HepG2 (cell line): ENCODE data around the gene FAM78A. TPM values are rescaled to one million over a fixed set of nuclear protein-coding genes. Genes with fewer than 3 reads are reported as not detected.

ENCODE experiments used
- FOXA3 ChIP-seq: IDR thresholded peaks from 2 replicates; pipeline ENCODE4 v1.6.1; 2016; ENCODE audit warnings: missing genetic modification reagents, missing compliant biosample characterization
- JUND ChIP-seq: sonication (generic); formaldehyde crosslinking; IDR thresholded peaks from 2 replicates; pipeline ENCODE4 v1.8.0; 2022; ENCODE audit warnings: mild to moderate bottlenecking, missing genetic modification reagents
- NFKB2 ChIP-seq: sonication (generic); formaldehyde crosslinking; IDR thresholded peaks from 2 replicates; pipeline ENCODE4 v1.4.0; 2020; ENCODE audit warnings: missing genetic modification reagents, borderline replicate concordance
- NR2F1 ChIP-seq, 2 experiments: fragments of 450-650 bp in 1 of 2; formaldehyde crosslinking in 1 of 2; IDR thresholded peaks; 2 replicates each; pipeline versions ENCODE4 v1.5.0 to v1.6.1; 2016 to 2020; ENCODE audit warnings: mild to moderate bottlenecking in 1 of 2, missing compliant biosample characterization in 1 of 2, missing genetic modification reagents in 1 of 2, moderate library complexity in 1 of 2
- POLR2A ChIP-seq, 2 experiments: IDR thresholded peaks; 2 replicates each; pipeline ENCODE4 v1.6.1; 2011; ENCODE audit warnings: low read depth in 2 of 2, low read length in 2 of 2, mild to moderate bottlenecking in 1 of 2, moderate library complexity in 1 of 2; ENCODE audit not compliant: insufficient read depth in 1 of 2
- TEAD2 ChIP-seq: sonication (generic); formaldehyde crosslinking; IDR thresholded peaks from 2 replicates; pipeline ENCODE4 v1.9.0; 2021; ENCODE audit warnings: missing genetic modification reagents
- YEATS2 ChIP-seq: sonication (generic); formaldehyde crosslinking; IDR thresholded peaks from 2 replicates; pipeline ENCODE4 v1.4.0; 2020; ENCODE audit warnings: missing genetic modification reagents, borderline replicate concordance
- ZBTB1 ChIP-seq: sonication (generic); formaldehyde crosslinking; IDR thresholded peaks from 2 replicates; pipeline ENCODE4 v1.4.0; 2020; ENCODE audit warnings: missing genetic modification reagents, borderline replicate concordance
- ZNF24 ChIP-seq: fragments of 450-650 bp; IDR thresholded peaks from 2 replicates; pipeline ENCODE4 v1.6.1; 2017; ENCODE audit warnings: antibody characterized with exemption, mild to moderate bottlenecking
- ZNF34 ChIP-seq: sonication (generic); formaldehyde crosslinking; IDR thresholded peaks from 2 replicates; pipeline ENCODE4 v1.4.0; 2020; ENCODE audit warnings: mild to moderate bottlenecking, missing genetic modification reagents, borderline replicate concordance
- ZNF451 ChIP-seq: sonication (generic); formaldehyde crosslinking; IDR thresholded peaks from 2 replicates; pipeline ENCODE4 v1.5.0; 2020; ENCODE audit warnings: mild to moderate bottlenecking, missing genetic modification reagents
- ZNF678 ChIP-seq: sonication (generic); formaldehyde crosslinking; IDR thresholded peaks from 2 replicates; pipeline ENCODE4 v1.4.0; 2020; ENCODE audit warnings: mild to moderate bottlenecking, missing genetic modification reagents
- ZNF709 ChIP-seq: sonication (generic); formaldehyde crosslinking; IDR thresholded peaks from 2 replicates; pipeline ENCODE4 v1.5.0; 2020; ENCODE audit warnings: mild to moderate bottlenecking, missing genetic modification reagents
- ZNF749 ChIP-seq: sonication (generic); formaldehyde crosslinking; IDR thresholded peaks from 2 replicates; pipeline ENCODE4 v1.8.0; 2022; ENCODE audit warnings: mild to moderate bottlenecking, missing genetic modification reagents, moderate library complexity, borderline replicate concordance
- polyA plus RNA-seq, 8 experiments: library from polyadenylated mRNA; depleted of rRNA in 3 of 8; stranded (reverse) in 7 of 8; unstranded in 1 of 8; fragments of >200 nt; fragmentation: Illumina TruSeq in 4 of 8; extraction: Trizol in 4 of 8; gene quantifications; 2 replicates each; pipeline versions ENCODE4 v1.2.1 to v1.2.3, GENCODE V29; 2011 to 2016; ENCODE audit warnings: low read depth in 4 of 8, missing spikeins in 1 of 8, mixed read lengths in 1 of 8; ENCODE audit not compliant: insufficient read depth in 1 of 8
- total RNA-seq, 5 experiments: library from RNA; depleted of rRNA; stranded (reverse); fragments of >200 nt; fragmentation: Illumina TruSeq; extraction: Trizol; gene quantifications; 2 replicates each; pipeline ENCODE4 v1.2.3, GENCODE V29; 2016; ENCODE audit warnings: low read depth in 1 of 5
- TF ChIP-seq, protein P1 (sequence below): sonication (generic); formaldehyde crosslinking; conservative IDR thresholded peaks from 2 replicates; pipeline ENCODE4 v1.4.0; 2020; ENCODE audit warnings: missing genetic modification reagents
- TF ChIP-seq, protein P2 (sequence below): sonication (generic); formaldehyde crosslinking; IDR thresholded peaks from 2 replicates; pipeline ENCODE4 v1.4.0; 2020; ENCODE audit warnings: missing genetic modification reagents, borderline replicate concordance
- TF ChIP-seq, protein P3 (sequence below): sonication (generic); formaldehyde crosslinking; IDR thresholded peaks from 2 replicates; pipeline ENCODE4 v1.4.0; 2020; ENCODE audit warnings: missing genetic modification reagents
- TF ChIP-seq, protein P4 (sequence below): sonication (generic); formaldehyde crosslinking; IDR thresholded peaks from 2 replicates; pipeline ENCODE4 v1.4.0; 2020; ENCODE audit warnings: missing genetic modification reagents
- TF ChIP-seq, protein P5 (sequence below): sonication (generic); formaldehyde crosslinking; IDR thresholded peaks from 2 replicates; pipeline ENCODE4 v1.4.0; 2020; ENCODE audit warnings: missing genetic modification reagents, low read depth, mild to moderate bottlenecking, borderline replicate concordance

Gene FAM78A
- total and polyA plus RNA-seq, 2 of the 13 experiments (the other 11 are each of a cell fraction or from before 2014, with no cell fraction given), result 0.18 to 0.62 TPM

DNA sequence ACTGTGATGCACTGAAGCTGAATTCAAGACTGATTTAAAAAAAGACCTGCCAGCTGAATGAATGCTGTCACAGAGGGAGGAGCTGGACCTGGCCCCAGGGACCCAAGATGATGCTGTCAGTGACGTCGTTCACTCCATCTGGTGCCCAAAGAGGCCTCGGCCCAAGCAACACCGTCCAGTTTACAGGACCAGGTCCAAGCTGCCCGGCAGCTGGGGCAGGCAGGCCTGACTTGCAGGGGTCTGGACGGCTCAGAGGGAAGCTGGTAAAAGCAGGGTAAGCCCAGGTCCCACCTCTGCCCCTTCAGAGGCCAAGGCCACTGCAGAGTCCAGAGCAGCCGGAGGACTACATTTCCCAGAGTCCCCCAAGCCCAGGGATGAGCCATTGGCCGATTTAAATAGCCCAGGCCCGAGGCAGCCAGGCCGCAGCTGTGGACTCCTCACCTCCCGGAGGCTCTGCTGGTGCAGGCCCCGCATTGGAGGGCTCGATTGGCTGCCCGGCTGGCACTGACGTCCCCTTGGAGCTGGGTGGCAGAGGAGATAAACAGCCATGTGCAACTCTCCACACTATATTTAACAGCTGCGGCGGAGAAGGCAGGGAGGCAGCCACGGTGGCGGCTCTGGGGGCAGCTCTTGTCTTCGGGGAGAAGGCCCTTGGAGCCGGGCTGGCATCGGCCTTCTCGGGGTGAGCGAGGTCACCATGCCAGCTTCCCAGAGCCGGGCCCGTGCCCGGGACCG, 13.2 kb upstream of the FAM78A start, which contains the start of gene PLPP7 (continued):
- TF ChIP-seq ZNF34 (no peak), ZBTB1 (CRISPR knock-in tag) (no peak), ZNF451 (no peak), POLR2A (IDR thresholded peaks at IDR 0.05; ENCODE audit: insufficient read depth in 1 of 2, low read depth in 2 of 2, low read length in 2 of 2) (no peak), NR2F1 (CRISPR knock-in tag; IDR thresholded peaks at IDR 0.05) (peak; percentile 14 to 25; a peak in 1 of 4 replicates), TEAD2 (CRISPR knock-in tag) (no peak), YEATS2 (CRISPR knock-in tag) (no peak; the same call in 1 of the 2 replicates), ZNF24 (no peak), JUND (CRISPR knock-in tag) (no peak), ZNF749 (CRISPR knock-in tag) (no peak), ZNF709 (CRISPR knock-in tag) (no peak), ZNF678 (CRISPR knock-in tag) (no peak), NFKB2 (no peak), FOXA3 (CRISPR knock-in tag) (no peak)
- TF ChIP-seq, protein P1, sequence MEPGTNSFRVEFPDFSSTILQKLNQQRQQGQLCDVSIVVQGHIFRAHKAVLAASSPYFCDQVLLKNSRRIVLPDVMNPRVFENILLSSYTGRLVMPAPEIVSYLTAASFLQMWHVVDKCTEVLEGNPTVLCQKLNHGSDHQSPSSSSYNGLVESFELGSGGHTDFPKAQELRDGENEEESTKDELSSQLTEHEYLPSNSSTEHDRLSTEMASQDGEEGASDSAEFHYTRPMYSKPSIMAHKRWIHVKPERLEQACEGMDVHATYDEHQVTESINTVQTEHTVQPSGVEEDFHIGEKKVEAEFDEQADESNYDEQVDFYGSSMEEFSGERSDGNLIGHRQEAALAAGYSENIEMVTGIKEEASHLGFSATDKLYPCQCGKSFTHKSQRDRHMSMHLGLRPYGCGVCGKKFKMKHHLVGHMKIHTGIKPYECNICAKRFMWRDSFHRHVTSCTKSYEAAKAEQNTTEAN (CRISPR knock-in tag), result no peak
- TF ChIP-seq, protein P2, sequence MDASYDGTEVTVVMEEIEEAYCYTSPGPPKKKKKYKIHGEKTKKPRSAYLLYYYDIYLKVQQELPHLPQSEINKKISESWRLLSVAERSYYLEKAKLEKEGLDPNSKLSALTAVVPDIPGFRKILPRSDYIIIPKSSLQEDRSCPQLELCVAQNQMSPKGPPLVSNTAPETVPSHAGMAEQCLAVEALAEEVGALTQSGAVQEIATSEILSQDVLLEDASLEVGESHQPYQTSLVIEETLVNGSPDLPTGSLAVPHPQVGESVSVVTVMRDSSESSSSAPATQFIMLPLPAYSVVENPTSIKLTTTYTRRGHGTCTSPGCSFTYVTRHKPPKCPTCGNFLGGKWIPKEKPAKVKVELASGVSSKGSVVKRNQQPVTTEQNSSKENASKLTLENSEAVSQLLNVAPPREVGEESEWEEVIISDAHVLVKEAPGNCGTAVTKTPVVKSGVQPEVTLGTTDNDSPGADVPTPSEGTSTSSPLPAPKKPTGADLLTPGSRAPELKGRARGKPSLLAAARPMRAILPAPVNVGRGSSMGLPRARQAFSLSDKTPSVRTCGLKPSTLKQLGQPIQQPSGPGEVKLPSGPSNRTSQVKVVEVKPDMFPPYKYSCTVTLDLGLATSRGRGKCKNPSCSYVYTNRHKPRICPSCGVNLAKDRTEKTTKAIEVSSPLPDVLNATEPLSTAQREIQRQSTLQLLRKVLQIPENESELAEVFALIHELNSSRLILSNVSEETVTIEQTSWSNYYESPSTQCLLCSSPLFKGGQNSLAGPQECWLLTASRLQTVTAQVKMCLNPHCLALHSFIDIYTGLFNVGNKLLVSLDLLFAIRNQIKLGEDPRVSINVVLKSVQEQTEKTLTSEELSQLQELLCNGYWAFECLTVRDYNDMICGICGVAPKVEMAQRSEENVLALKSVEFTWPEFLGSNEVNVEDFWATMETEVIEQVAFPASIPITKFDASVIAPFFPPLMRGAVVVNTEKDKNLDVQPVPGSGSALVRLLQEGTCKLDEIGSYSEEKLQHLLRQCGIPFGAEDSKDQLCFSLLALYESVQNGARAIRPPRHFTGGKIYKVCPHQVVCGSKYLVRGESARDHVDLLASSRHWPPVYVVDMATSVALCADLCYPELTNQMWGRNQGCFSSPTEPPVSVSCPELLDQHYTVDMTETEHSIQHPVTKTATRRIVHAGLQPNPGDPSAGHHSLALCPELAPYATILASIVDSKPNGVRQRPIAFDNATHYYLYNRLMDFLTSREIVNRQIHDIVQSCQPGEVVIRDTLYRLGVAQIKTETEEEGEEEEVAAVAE, result 0 out of 2 replicates have a peak, but pooled peaks have one; percentile 25
- TF ChIP-seq, protein P3, sequence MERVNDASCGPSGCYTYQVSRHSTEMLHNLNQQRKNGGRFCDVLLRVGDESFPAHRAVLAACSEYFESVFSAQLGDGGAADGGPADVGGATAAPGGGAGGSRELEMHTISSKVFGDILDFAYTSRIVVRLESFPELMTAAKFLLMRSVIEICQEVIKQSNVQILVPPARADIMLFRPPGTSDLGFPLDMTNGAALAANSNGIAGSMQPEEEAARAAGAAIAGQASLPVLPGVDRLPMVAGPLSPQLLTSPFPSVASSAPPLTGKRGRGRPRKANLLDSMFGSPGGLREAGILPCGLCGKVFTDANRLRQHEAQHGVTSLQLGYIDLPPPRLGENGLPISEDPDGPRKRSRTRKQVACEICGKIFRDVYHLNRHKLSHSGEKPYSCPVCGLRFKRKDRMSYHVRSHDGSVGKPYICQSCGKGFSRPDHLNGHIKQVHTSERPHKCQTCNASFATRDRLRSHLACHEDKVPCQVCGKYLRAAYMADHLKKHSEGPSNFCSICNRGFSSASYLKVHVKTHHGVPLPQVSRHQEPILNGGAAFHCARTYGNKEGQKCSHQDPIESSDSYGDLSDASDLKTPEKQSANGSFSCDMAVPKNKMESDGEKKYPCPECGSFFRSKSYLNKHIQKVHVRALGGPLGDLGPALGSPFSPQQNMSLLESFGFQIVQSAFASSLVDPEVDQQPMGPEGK (CRISPR knock-in tag), result no peak
- TF ChIP-seq, protein P4, sequence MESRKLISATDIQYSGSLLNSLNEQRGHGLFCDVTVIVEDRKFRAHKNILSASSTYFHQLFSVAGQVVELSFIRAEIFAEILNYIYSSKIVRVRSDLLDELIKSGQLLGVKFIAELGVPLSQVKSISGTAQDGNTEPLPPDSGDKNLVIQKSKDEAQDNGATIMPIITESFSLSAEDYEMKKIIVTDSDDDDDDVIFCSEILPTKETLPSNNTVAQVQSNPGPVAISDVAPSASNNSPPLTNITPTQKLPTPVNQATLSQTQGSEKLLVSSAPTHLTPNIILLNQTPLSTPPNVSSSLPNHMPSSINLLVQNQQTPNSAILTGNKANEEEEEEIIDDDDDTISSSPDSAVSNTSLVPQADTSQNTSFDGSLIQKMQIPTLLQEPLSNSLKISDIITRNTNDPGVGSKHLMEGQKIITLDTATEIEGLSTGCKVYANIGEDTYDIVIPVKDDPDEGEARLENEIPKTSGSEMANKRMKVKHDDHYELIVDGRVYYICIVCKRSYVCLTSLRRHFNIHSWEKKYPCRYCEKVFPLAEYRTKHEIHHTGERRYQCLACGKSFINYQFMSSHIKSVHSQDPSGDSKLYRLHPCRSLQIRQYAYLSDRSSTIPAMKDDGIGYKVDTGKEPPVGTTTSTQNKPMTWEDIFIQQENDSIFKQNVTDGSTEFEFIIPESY (CRISPR knock-in tag), result no peak
- TF ChIP-seq, protein P5, sequence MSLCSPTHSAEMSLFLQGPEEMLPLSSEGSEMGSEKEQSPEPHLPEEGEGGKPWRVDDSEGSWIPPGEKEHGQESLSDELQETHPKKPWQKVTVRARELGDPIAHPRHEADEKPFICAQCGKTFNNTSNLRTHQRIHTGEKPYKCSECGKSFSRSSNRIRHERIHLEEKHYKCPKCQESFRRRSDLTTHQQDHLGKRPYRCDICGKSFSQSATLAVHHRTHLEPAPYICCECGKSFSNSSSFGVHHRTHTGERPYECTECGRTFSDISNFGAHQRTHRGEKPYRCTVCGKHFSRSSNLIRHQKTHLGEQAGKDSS (CRISPR knock-in tag), result 0 out of 2 replicates have a peak, but pooled peaks have one; percentile 59
